ENCODE measurements around the gene RGS7.

GRCh38 chr1:241086686-241087085 lies 270.3 kb downstream of the RGS7 start:
- no peak for TF ChIP-seq ZNF24 (IDR thresholded peaks at IDR 0.05)
- no peak for TF ChIP-seq SMC3 (IDR thresholded peaks at IDR 0.05; ENCODE audit: borderline replicate concordance, low read length)
- TF ChIP-seq CTCF (IDR thresholded peaks at IDR 0.05 in 2 of 3, conservative IDR thresholded peaks at IDR 0.05 in 1 of 3; ENCODE audit: control insufficient read depth in 2 of 3, extremely low read depth in 1 of 3, insufficient read depth in 1 of 3, low read depth in 3 of 3, low read length in 3 of 3): no peak
- TF ChIP-seq, protein P1, sequence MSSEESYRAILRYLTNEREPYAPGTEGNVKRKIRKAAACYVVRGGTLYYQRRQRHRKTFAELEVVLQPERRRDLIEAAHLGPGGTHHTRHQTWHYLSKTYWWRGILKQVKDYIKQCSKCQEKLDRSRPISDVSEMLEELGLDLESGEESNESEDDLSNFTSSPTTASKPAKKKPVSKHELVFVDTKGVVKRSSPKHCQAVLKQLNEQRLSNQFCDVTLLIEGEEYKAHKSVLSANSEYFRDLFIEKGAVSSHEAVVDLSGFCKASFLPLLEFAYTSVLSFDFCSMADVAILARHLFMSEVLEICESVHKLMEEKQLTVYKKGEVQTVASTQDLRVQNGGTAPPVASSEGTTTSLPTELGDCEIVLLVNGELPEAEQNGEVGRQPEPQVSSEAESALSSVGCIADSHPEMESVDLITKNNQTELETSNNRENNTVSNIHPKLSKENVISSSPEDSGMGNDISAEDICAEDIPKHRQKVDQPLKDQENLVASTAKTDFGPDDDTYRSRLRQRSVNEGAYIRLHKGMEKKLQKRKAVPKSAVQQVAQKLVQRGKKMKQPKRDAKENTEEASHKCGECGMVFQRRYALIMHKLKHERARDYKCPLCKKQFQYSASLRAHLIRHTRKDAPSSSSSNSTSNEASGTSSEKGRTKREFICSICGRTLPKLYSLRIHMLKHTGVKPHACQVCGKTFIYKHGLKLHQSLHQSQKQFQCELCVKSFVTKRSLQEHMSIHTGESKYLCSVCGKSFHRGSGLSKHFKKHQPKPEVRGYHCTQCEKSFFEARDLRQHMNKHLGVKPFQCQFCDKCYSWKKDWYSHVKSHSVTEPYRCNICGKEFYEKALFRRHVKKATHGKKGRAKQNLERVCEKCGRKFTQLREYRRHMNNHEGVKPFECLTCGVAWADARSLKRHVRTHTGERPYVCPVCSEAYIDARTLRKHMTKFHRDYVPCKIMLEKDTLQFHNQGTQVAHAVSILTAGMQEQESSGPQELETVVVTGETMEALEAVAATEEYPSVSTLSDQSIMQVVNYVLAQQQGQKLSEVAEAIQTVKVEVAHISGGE (CRISPR knock-in tag; IDR thresholded peaks at IDR 0.05): no peak
- no peak for TF ChIP-seq RCOR1 (conservative IDR thresholded peaks at IDR 0.05; ENCODE audit: low read depth, low read length)
- no peak for TF ChIP-seq STAT1 (conservative IDR thresholded peaks at IDR 0.05)
- no peak for TF ChIP-seq BACH1 (IDR thresholded peaks at IDR 0.05; ENCODE audit: borderline replicate concordance)
- no peak for TF ChIP-seq EP300 (IDR thresholded peaks at IDR 0.05; ENCODE audit: borderline replicate concordance in 1 of 2, control insufficient read depth in 1 of 2, low read depth in 2 of 2, low read length in 2 of 2)
- no peak for TF ChIP-seq SUZ12 (IDR thresholded peaks at IDR 0.05; ENCODE audit: unreplicated experiment)
- TF ChIP-seq PAX8 (IDR thresholded peaks at IDR 0.05): no peak
- TF ChIP-seq TBL1XR1 (IDR thresholded peaks at IDR 0.05; ENCODE audit: low read depth, low read length): no peak
- TF ChIP-seq TAF1 (IDR thresholded peaks at IDR 0.05; ENCODE audit: borderline replicate concordance, low read depth, low read length): no peak

Data from GM12878 (cell line).